ENCODE results near the gene ZNF850.
A peak's percentile ranks its signal among the peaks of the same experiment; 100 is the strongest.
"Not testable (repeated sequence)": the region's sequence is repeated elsewhere in the genome, so short reads cannot be mapped to it uniquely, and the experiment has no call there.

ZNF850 gene

GRCh38 chr19:36748431-36749275, 24.0 kb downstream of the ZNF850 start:
- DNase-seq (no peak), ATAC-seq (no peak)
- no peaks in the 10 kb centered on the region for H3K27me3 Mint-ChIP-seq
- H3K36me3 Mint-ChIP-seq (ENCODE audit: low read depth), result peaks cover 90% of the 10 kb centered on the region
- H3K9me3 Mint-ChIP-seq, result peaks cover 61% of the 10 kb centered on the region
- H3K4me3 Mint-ChIP-seq, result no peak overlapping the region
- H3K27ac Mint-ChIP-seq, result no peak overlapping the region
- no peaks in the 10 kb centered on the region for H3K4me1 Mint-ChIP-seq

GRCh38 chr19:36747750-36748149, 24.9 kb downstream of the ZNF850 start:
- Mint-ChIP-seq H3K9me3 (peaks cover 63% of the 10 kb centered on the region), H3K4me3 (no peak overlapping the region), H3K36me3 (ENCODE audit: low read depth) (peaks cover 90% of the 10 kb centered on the region), H3K4me1 (no peaks in the 10 kb centered on the region), H3K27ac (no peak overlapping the region), H3K27me3 (no peaks in the 10 kb centered on the region)
- no peak for DNase-seq
- no peak for ATAC-seq

GRCh38 chr19:36745870-36746269, 26.7 kb downstream of the ZNF850 start:
- no peak overlapping the region for H3K27ac Mint-ChIP-seq
- H3K27me3 Mint-ChIP-seq, result no peaks in the 10 kb centered on the region
- ATAC-seq, result no peak
- no peak for DNase-seq
- H3K4me3 Mint-ChIP-seq, result no peak overlapping the region
- H3K4me1 Mint-ChIP-seq, result no peaks in the 10 kb centered on the region
- H3K9me3 Mint-ChIP-seq, result peaks cover 67% of the 10 kb centered on the region
- peaks cover 83% of the 10 kb centered on the region for H3K36me3 Mint-ChIP-seq (ENCODE audit: low read depth)

GRCh38 chr19:36736166-36736565, 36.4 kb downstream of the ZNF850 start:
- H3K9me3 Mint-ChIP-seq, result peaks cover 81% of the 10 kb centered on the region
- H3K4me1 Mint-ChIP-seq, ATAC-seq, H3K27me3 Mint-ChIP-seq, H3K27ac Mint-ChIP-seq, DNase-seq, H3K4me3 Mint-ChIP-seq: not testable (repeated sequence)
- H3K36me3 Mint-ChIP-seq (ENCODE audit: low read depth), result peaks cover 76% of the 10 kb centered on the region

GRCh38 chr19:36719687-36720556, 52.7 kb downstream of the ZNF850 start:
- no peaks in the 10 kb centered on the region for H3K4me1 Mint-ChIP-seq
- H3K9me3 Mint-ChIP-seq, result peaks cover 55% of the 10 kb centered on the region
- H3K4me3 Mint-ChIP-seq, result no peak overlapping the region
- DNase-seq (no peak), ATAC-seq (no peak)
- no peaks in the 10 kb centered on the region for H3K27me3 Mint-ChIP-seq
- H3K36me3 Mint-ChIP-seq (ENCODE audit: low read depth), result peaks cover 76% of the 10 kb centered on the region
- no peak overlapping the region for H3K27ac Mint-ChIP-seq

- no peak overlapping the region for H3K27ac Mint-ChIP-seq
- no peaks in the 10 kb centered on the region for H3K27me3 Mint-ChIP-seq
- no peaks in the 10 kb centered on the region for H3K4me1 Mint-ChIP-seq
- no peak for ATAC-seq
- DNase-seq, result no peak
- no peak overlapping the region for H3K4me3 Mint-ChIP-seq
- peaks cover 65% of the 10 kb centered on the region for H3K9me3 Mint-ChIP-seq
- peaks cover 99% of the 10 kb centered on the region for H3K36me3 Mint-ChIP-seq (ENCODE audit: low read depth)
Observed at GRCh38 chr19:36709423-36709822, 63.2 kb downstream of the ZNF850 start.

GRCh38 chr19:36707134-36707533, 65.5 kb downstream of the ZNF850 start:
- H3K9me3 Mint-ChIP-seq, result peaks cover 59% of the 10 kb centered on the region
- H3K27ac Mint-ChIP-seq, result no peak overlapping the region
- no peaks in the 10 kb centered on the region for H3K27me3 Mint-ChIP-seq
- H3K4me1 Mint-ChIP-seq, result no peaks in the 10 kb centered on the region
- DNase-seq (no peak), ATAC-seq (no peak)
- H3K36me3 Mint-ChIP-seq (ENCODE audit: low read depth), result peaks cover 91% of the 10 kb centered on the region
- no peak overlapping the region for H3K4me3 Mint-ChIP-seq

- DNase-seq, result peak; percentile 8
- peaks cover 3% of the 10 kb centered on the region for H3K27me3 Mint-ChIP-seq
- H3K4me1 Mint-ChIP-seq, result peaks cover 28% of the 10 kb centered on the region
- peaks cover 29% of the 10 kb centered on the region for H3K9me3 Mint-ChIP-seq
- H3K4me3 Mint-ChIP-seq, result peak overlapping the region; percentile 97
- ATAC-seq, result no peak
- H3K27ac Mint-ChIP-seq, result peak overlapping the region; percentile 97
- H3K36me3 Mint-ChIP-seq (ENCODE audit: low read depth), result peaks cover 73% of the 10 kb centered on the region
Observed at GRCh38 chr19:36688058-36688457, 84.5 kb downstream of the ZNF850 start.

GRCh38 chr19:36687214-36688056, 85.2 kb downstream of the ZNF850 start, which contains the start of gene ZNF567:
Gene ZNF567, plus strand, starts transcription at chr19:36687612. Its CDS starts 7,256 bp downstream, at chr19:36694868.
- peak within 1 kb of the TSS; percentile 97 for H3K4me3 Mint-ChIP-seq
- peaks cover 34% of the 10 kb centered on the region for H3K9me3 Mint-ChIP-seq

GRCh38 chr19:36686365-36687213, 86.0 kb downstream of the ZNF850 start:
- Mint-ChIP-seq H3K9me3 (peaks cover 34% of the 10 kb centered on the region), H3K27me3 (peaks cover 3% of the 10 kb centered on the region), H3K4me3 (peak overlapping the region; percentile 97), H3K27ac (peak overlapping the region; percentile 97), H3K36me3 (ENCODE audit: low read depth) (peaks cover 71% of the 10 kb centered on the region), H3K4me1 (peaks cover 28% of the 10 kb centered on the region)
- ATAC-seq, result peak; percentile 3
- no peak for DNase-seq

More at GRCh38 chr19:36687214-36688056, 85.2 kb downstream of the ZNF850 start, which contains the start of gene ZNF567:
- ATAC-seq, result peak; percentile 97
- peak; percentile 99 for DNase-seq
- Mint-ChIP-seq H3K27ac (peak within 1 kb of the TSS; percentile 97), H3K4me1 (peaks cover 28% of the 10 kb centered on the region), H3K36me3 (ENCODE audit: low read depth) (peaks cover 72% of the 10 kb centered on the region), H3K27me3 (peaks cover 3% of the 10 kb centered on the region)

- H3K9me3 Mint-ChIP-seq, result peaks cover 33% of the 10 kb centered on the region
- peak overlapping the region; percentile 97 for H3K4me3 Mint-ChIP-seq
- peaks cover 70% of the 10 kb centered on the region for H3K36me3 Mint-ChIP-seq (ENCODE audit: low read depth)
- no peak overlapping the region for H3K27ac Mint-ChIP-seq
- peaks cover 28% of the 10 kb centered on the region for H3K4me1 Mint-ChIP-seq
- ATAC-seq (no peak), DNase-seq (no peak)
- H3K27me3 Mint-ChIP-seq, result peaks cover 3% of the 10 kb centered on the region
Observed at GRCh38 chr19:36685835-36686234, 86.8 kb downstream of the ZNF850 start.

GRCh38 chr19:36679455-36679854, 93.2 kb downstream of the ZNF850 start:
- H3K36me3 Mint-ChIP-seq (ENCODE audit: low read depth), result peaks cover 61% of the 10 kb centered on the region
- no peak overlapping the region for H3K27ac Mint-ChIP-seq
- no peak overlapping the region for H3K4me3 Mint-ChIP-seq
- H3K27me3 Mint-ChIP-seq, result no peaks in the 10 kb centered on the region
- DNase-seq (no peak), ATAC-seq (no peak)
- H3K9me3 Mint-ChIP-seq, result peaks cover 41% of the 10 kb centered on the region
- no peaks in the 10 kb centered on the region for H3K4me1 Mint-ChIP-seq

- H3K4me3 Mint-ChIP-seq, result no peak overlapping the region
- DNase-seq (no peak), ATAC-seq (no peak)
- peaks cover 52% of the 10 kb centered on the region for H3K9me3 Mint-ChIP-seq
- H3K4me1 Mint-ChIP-seq, result no peaks in the 10 kb centered on the region
- peaks cover 54% of the 10 kb centered on the region for H3K36me3 Mint-ChIP-seq (ENCODE audit: low read depth)
- H3K27me3 Mint-ChIP-seq, result no peaks in the 10 kb centered on the region
- no peak overlapping the region for H3K27ac Mint-ChIP-seq
Observed at GRCh38 chr19:36674201-36674600, 98.4 kb downstream of the ZNF850 start.

Data from activated naive CD8-positive, alpha-beta T cell treated with anti-CD3 and anti-CD28 coated beads, Interleukin-2, amount 50 U/mL, for 24 hours (primary cell).